GM23338 (cell line): ENCODE results near the gene ZSWIM1. TPM values are rescaled to one million over a fixed set of nuclear protein-coding genes. Genes with fewer than 3 reads are reported as not detected.

Experiments
- ATAC-seq: fragments of 200-7000 bp; cut with Tn5 transposase; 3 replicates; pipeline ENCODE4 v1.9.1; 2020
- DNase-seq: peaks from one replicate; pipeline ENCODE4 v3.0.0-alpha.2; 2015; ENCODE audit warnings: low spot score
- H2AFZ ChIP-seq: fragments of 200-600 bp; sonication (generic); 2 replicates; pipeline ENCODE4 v1.8.0; 2016; ENCODE audit warnings: antibody characterized with exemption, mild to moderate bottlenecking, moderate library complexity
- H3F3A ChIP-seq: fragments of 200-600 bp; sonication (generic); replicated peaks from 2 replicates; pipeline ENCODE4 v1.8.0; 2017; ENCODE audit warnings: antibody characterized with exemption, mixed run types, low read depth
- H3K27ac ChIP-seq: fragments of 200-600 bp; sonication (generic); 2 replicates; pipeline ENCODE4 v1.6.1; 2016; ENCODE audit warnings: low read depth
- H3K27me3 ChIP-seq: fragments of 200-600 bp; sonication (generic); 2 replicates; pipeline ENCODE4 v1.8.0; 2016; ENCODE audit warnings: mild to moderate bottlenecking, mixed run types, moderate library complexity; ENCODE audit not compliant: insufficient read depth
- H3K36me3 ChIP-seq: fragments of 200-600 bp; sonication (generic); 2 replicates; pipeline ENCODE4 v1.8.0; 2016; ENCODE audit warnings: mild to moderate bottlenecking; ENCODE audit not compliant: insufficient read depth
- H3K4me1 ChIP-seq: fragments of 200-600 bp; sonication (generic); 2 replicates; pipeline ENCODE4 v1.8.0; 2016; ENCODE audit warnings: mild to moderate bottlenecking, moderate library complexity; ENCODE audit not compliant: insufficient read depth
- H3K4me2 ChIP-seq: fragments of 200-600 bp; sonication (generic); 2 replicates; pipeline ENCODE4 v1.7.1; 2017; ENCODE audit warnings: mixed run types
- H3K4me3 ChIP-seq: fragments of 200-600 bp; sonication (generic); 2 replicates; pipeline ENCODE4 v1.6.1; 2016; ENCODE audit warnings: mixed run types
- H3K79me2 ChIP-seq: fragments of 200-600 bp; sonication (generic); replicated peaks from 2 replicates; pipeline ENCODE4 v1.8.0; 2017; ENCODE audit warnings: mild to moderate bottlenecking; ENCODE audit not compliant: insufficient read depth
- H3K9me2 ChIP-seq: fragments of 200-600 bp; sonication (generic); 2 replicates; pipeline ENCODE4 v1.8.0; 2017; ENCODE audit not compliant: insufficient read depth
- H4K20me1 ChIP-seq: fragments of 200-600 bp; sonication (generic); replicated peaks from 2 replicates; pipeline ENCODE4 v1.8.0; 2017; ENCODE audit warnings: mild to moderate bottlenecking; ENCODE audit not compliant: insufficient read depth
- H3K27ac Mint-ChIP-seq: 2 replicates; pipeline ENCODE4 v1.8.0; 2020; ENCODE audit warnings: inconsistent platforms, mild to moderate bottlenecking, moderate library complexity, mixed read lengths
- H3K27me3 Mint-ChIP-seq: 3 replicates; pipeline ENCODE4 v1.8.0; 2022; ENCODE audit warnings: low read depth, mild to moderate bottlenecking, moderate library complexity, mixed read lengths, inconsistent platforms; ENCODE audit not compliant: insufficient read depth, poor library complexity
- H3K36me3 Mint-ChIP-seq: 3 replicates; pipeline ENCODE4 v1.8.0; 2021; ENCODE audit warnings: low read depth, mild to moderate bottlenecking, inconsistent platforms, moderate library complexity, mixed read lengths
- H3K4me1 Mint-ChIP-seq: 3 replicates; pipeline ENCODE4 v1.8.0; 2020; ENCODE audit warnings: mild to moderate bottlenecking, inconsistent platforms, mixed read lengths
- H3K4me3 Mint-ChIP-seq: 3 replicates; pipeline ENCODE4 v1.8.0; 2021; ENCODE audit warnings: moderate library complexity, mild to moderate bottlenecking, inconsistent platforms, mixed read lengths
- H3K9me3 Mint-ChIP-seq: 3 replicates; pipeline ENCODE4 v1.8.0; 2020; ENCODE audit warnings: moderate library complexity, mild to moderate bottlenecking, inconsistent platforms, mixed read lengths
- CREB1 ChIP-seq: fragments of 250-450 bp; sonication (Bioruptor Pico); IDR thresholded peaks from 2 replicates; pipeline ENCODE4 v1.5.0; 2020; ENCODE audit warnings: low read depth, mild to moderate bottlenecking, moderate library complexity
- EZH2 ChIP-seq: fragments of 200-600 bp; sonication (generic); IDR thresholded peaks from one replicate; pipeline ENCODE4 v1.8.0; 2017; ENCODE audit warnings: antibody characterized with exemption, mild to moderate bottlenecking, low read depth; ENCODE audit not compliant: unreplicated experiment
- EZH2phosphoT487 ChIP-seq: fragments of 200-600 bp; sonication (generic); IDR thresholded peaks from one replicate; pipeline ENCODE4 v1.8.1; 2018; ENCODE audit warnings: antibody characterized with exemption; ENCODE audit not compliant: unreplicated experiment
- JUNB ChIP-seq: IDR thresholded peaks from one replicate; pipeline ENCODE4 v1.6.1; 2016; ENCODE audit warnings: antibody characterized with exemption; ENCODE audit not compliant: unreplicated experiment
- NANOG ChIP-seq: IDR thresholded peaks from 2 replicates; pipeline ENCODE4 v1.6.1; 2016; ENCODE audit warnings: antibody characterized with exemption, borderline replicate concordance
- POLR2AphosphoS5 ChIP-seq: IDR thresholded peaks from 2 replicates; pipeline ENCODE4 v1.6.1; 2016; ENCODE audit warnings: antibody characterized with exemption, low read depth
- STAT1 ChIP-seq: IDR thresholded peaks from one replicate; pipeline ENCODE4 v1.6.1; 2016; ENCODE audit warnings: antibody characterized with exemption; ENCODE audit not compliant: unreplicated experiment
- ZNF114 ChIP-seq: fragments of 250-450 bp; sonication (Bioruptor Pico); IDR thresholded peaks from 2 replicates; pipeline ENCODE4 v1.5.0; 2020; ENCODE audit warnings: mild to moderate bottlenecking, moderate library complexity
- ZNF331 ChIP-seq: fragments of 250-450 bp; sonication (Bioruptor Pico); IDR thresholded peaks from 2 replicates; pipeline ENCODE4 v1.5.0; 2020; ENCODE audit warnings: low read depth, mild to moderate bottlenecking, moderate library complexity
- polyA plus RNA-seq: library from polyadenylated mRNA; unstranded; fragments of >200 nt; fragmentation: Nextera tagmentation; extraction: Ambion mirVana; gene quantifications from 2 replicates; pipeline ENCODE4 v1.2.1, GENCODE V29; 2016
- total RNA-seq: library from RNA; depleted of rRNA; stranded (reverse); fragments of >200 nt; shearing (Covaris generic); gene quantifications from 2 replicates; pipeline ENCODE4 v1.2.3, GENCODE V29; 2014
- TF ChIP-seq, protein P1 (sequence below), 2 experiments: fragments of 200-600 bp in 1 of 2; sonication (generic) in 1 of 2; conservative IDR thresholded peaks; 2 replicates each; pipeline versions ENCODE4 v1.5.1 to v1.6.1; 2016 to 2017; ENCODE audit warnings: antibody characterized with exemption in 2 of 2, low read depth in 2 of 2, mild to moderate bottlenecking in 2 of 2, moderate library complexity in 1 of 2
- TF ChIP-seq, protein P2 (sequence below): IDR thresholded peaks from one replicate; pipeline ENCODE4 v1.6.1; 2018; ENCODE audit warnings: antibody characterized with exemption; ENCODE audit not compliant: unreplicated experiment
- TF ChIP-seq, protein P3 (sequence below): fragments of 250-450 bp; sonication (Bioruptor Pico); IDR thresholded peaks from 2 replicates; pipeline ENCODE4 v1.5.0; 2020; ENCODE audit warnings: mild to moderate bottlenecking, moderate library complexity
- TF ChIP-seq, protein P4 (sequence below): IDR thresholded peaks from 2 replicates; pipeline ENCODE4 v1.6.1; 2016; ENCODE audit warnings: antibody characterized with exemption

ZSWIM1 gene
- total and polyA plus RNA-seq, 2 experiments from 2014 or later, result 11.5 to 16.2 TPM

DNA sequence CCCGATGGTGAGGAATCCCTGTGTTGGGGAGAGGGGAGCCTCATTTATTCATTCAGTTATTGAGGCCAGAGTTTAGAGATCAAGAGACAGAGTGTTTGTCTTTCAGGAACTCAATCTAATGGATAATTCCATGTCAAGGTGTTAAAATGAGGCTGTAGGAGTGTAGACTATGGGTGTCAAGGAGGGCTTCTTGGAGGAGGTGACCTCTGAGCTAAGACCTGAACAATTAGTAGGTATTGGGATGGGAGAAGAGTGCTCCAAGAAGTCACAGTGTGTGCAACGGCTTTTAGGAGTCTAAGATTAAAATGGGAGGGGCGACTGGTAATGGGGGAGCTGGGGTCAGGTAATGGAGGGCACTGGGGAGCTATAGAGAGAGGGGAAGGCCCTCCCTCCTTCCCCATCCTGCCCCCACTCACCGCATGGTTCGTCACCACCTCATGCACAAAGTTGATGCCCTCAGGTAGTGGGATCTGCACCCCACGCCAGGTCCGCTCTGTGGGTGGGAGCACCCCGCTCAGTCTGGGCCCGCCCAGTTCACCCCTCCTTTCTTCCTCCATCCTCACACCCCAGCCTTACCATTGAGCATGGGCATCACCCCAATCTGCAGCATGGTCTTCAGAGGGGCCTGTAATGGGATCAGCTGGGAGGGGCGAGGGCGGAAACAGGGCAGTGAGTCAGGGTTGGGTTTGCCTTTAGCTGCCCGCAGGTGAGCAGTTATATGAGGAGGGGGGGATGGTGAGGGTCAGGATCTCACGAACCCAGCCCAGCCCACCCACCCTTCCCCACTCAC, 18.2 kb downstream of the ZSWIM1 start:
- H4K20me1 ChIP-seq, result peaks cover 10% of the 10 kb centered on the region
- H3K27ac Mint-ChIP-seq, result no peak overlapping the region
- no peaks in the 10 kb centered on the region for H3K4me1 Mint-ChIP-seq
- H3K4me3 Mint-ChIP-seq, result no peak overlapping the region
- no peak overlapping the region for H3K4me2 ChIP-seq
- H3K27me3 Mint-ChIP-seq, result peaks cover 20% of the 10 kb centered on the region
- no peaks in the 10 kb centered on the region for H3K4me1 ChIP-seq
- ATAC-seq (no peak), DNase-seq (no peak)
- H3K27ac ChIP-seq, result no peak overlapping the region
- no peaks in the 10 kb centered on the region for H3K9me2 ChIP-seq
- peaks cover 65% of the 10 kb centered on the region for H3K36me3 Mint-ChIP-seq
- H3F3A ChIP-seq, result 0 out of 2 replicates have a peak, but pooled peaks cover 3% of the 10 kb centered on the region
- no peaks in the 10 kb centered on the region; the same call in 2 of the 3 replicates for H3K9me3 Mint-ChIP-seq
- peaks cover 15% of the 10 kb centered on the region for H3K36me3 ChIP-seq
- no peak overlapping the region for H2AFZ ChIP-seq
- no peaks in the 10 kb centered on the region for H3K27me3 ChIP-seq
- no peak overlapping the region for H3K4me3 ChIP-seq
- TF ChIP-seq ZNF114 (CRISPR knock-in tag) (no peak), ZNF331 (CRISPR knock-in tag) (no peak), JUNB (no peak), NANOG (no peak), EZH2phosphoT487 (no peak), CREB1 (no peak), POLR2AphosphoS5 (no peak), EZH2 (no peak), STAT1 (no peak)
- TF ChIP-seq, protein P1, sequence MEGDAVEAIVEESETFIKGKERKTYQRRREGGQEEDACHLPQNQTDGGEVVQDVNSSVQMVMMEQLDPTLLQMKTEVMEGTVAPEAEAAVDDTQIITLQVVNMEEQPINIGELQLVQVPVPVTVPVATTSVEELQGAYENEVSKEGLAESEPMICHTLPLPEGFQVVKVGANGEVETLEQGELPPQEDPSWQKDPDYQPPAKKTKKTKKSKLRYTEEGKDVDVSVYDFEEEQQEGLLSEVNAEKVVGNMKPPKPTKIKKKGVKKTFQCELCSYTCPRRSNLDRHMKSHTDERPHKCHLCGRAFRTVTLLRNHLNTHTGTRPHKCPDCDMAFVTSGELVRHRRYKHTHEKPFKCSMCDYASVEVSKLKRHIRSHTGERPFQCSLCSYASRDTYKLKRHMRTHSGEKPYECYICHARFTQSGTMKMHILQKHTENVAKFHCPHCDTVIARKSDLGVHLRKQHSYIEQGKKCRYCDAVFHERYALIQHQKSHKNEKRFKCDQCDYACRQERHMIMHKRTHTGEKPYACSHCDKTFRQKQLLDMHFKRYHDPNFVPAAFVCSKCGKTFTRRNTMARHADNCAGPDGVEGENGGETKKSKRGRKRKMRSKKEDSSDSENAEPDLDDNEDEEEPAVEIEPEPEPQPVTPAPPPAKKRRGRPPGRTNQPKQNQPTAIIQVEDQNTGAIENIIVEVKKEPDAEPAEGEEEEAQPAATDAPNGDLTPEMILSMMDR (conservative IDR thresholded peaks at IDR 0.05; ENCODE audit: low read depth in 2 of 2), result no peak
- TF ChIP-seq, protein P2, sequence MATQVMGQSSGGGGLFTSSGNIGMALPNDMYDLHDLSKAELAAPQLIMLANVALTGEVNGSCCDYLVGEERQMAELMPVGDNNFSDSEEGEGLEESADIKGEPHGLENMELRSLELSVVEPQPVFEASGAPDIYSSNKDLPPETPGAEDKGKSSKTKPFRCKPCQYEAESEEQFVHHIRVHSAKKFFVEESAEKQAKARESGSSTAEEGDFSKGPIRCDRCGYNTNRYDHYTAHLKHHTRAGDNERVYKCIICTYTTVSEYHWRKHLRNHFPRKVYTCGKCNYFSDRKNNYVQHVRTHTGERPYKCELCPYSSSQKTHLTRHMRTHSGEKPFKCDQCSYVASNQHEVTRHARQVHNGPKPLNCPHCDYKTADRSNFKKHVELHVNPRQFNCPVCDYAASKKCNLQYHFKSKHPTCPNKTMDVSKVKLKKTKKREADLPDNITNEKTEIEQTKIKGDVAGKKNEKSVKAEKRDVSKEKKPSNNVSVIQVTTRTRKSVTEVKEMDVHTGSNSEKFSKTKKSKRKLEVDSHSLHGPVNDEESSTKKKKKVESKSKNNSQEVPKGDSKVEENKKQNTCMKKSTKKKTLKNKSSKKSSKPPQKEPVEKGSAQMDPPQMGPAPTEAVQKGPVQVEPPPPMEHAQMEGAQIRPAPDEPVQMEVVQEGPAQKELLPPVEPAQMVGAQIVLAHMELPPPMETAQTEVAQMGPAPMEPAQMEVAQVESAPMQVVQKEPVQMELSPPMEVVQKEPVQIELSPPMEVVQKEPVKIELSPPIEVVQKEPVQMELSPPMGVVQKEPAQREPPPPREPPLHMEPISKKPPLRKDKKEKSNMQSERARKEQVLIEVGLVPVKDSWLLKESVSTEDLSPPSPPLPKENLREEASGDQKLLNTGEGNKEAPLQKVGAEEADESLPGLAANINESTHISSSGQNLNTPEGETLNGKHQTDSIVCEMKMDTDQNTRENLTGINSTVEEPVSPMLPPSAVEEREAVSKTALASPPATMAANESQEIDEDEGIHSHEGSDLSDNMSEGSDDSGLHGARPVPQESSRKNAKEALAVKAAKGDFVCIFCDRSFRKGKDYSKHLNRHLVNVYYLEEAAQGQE, result no peak
- TF ChIP-seq, protein P3, sequence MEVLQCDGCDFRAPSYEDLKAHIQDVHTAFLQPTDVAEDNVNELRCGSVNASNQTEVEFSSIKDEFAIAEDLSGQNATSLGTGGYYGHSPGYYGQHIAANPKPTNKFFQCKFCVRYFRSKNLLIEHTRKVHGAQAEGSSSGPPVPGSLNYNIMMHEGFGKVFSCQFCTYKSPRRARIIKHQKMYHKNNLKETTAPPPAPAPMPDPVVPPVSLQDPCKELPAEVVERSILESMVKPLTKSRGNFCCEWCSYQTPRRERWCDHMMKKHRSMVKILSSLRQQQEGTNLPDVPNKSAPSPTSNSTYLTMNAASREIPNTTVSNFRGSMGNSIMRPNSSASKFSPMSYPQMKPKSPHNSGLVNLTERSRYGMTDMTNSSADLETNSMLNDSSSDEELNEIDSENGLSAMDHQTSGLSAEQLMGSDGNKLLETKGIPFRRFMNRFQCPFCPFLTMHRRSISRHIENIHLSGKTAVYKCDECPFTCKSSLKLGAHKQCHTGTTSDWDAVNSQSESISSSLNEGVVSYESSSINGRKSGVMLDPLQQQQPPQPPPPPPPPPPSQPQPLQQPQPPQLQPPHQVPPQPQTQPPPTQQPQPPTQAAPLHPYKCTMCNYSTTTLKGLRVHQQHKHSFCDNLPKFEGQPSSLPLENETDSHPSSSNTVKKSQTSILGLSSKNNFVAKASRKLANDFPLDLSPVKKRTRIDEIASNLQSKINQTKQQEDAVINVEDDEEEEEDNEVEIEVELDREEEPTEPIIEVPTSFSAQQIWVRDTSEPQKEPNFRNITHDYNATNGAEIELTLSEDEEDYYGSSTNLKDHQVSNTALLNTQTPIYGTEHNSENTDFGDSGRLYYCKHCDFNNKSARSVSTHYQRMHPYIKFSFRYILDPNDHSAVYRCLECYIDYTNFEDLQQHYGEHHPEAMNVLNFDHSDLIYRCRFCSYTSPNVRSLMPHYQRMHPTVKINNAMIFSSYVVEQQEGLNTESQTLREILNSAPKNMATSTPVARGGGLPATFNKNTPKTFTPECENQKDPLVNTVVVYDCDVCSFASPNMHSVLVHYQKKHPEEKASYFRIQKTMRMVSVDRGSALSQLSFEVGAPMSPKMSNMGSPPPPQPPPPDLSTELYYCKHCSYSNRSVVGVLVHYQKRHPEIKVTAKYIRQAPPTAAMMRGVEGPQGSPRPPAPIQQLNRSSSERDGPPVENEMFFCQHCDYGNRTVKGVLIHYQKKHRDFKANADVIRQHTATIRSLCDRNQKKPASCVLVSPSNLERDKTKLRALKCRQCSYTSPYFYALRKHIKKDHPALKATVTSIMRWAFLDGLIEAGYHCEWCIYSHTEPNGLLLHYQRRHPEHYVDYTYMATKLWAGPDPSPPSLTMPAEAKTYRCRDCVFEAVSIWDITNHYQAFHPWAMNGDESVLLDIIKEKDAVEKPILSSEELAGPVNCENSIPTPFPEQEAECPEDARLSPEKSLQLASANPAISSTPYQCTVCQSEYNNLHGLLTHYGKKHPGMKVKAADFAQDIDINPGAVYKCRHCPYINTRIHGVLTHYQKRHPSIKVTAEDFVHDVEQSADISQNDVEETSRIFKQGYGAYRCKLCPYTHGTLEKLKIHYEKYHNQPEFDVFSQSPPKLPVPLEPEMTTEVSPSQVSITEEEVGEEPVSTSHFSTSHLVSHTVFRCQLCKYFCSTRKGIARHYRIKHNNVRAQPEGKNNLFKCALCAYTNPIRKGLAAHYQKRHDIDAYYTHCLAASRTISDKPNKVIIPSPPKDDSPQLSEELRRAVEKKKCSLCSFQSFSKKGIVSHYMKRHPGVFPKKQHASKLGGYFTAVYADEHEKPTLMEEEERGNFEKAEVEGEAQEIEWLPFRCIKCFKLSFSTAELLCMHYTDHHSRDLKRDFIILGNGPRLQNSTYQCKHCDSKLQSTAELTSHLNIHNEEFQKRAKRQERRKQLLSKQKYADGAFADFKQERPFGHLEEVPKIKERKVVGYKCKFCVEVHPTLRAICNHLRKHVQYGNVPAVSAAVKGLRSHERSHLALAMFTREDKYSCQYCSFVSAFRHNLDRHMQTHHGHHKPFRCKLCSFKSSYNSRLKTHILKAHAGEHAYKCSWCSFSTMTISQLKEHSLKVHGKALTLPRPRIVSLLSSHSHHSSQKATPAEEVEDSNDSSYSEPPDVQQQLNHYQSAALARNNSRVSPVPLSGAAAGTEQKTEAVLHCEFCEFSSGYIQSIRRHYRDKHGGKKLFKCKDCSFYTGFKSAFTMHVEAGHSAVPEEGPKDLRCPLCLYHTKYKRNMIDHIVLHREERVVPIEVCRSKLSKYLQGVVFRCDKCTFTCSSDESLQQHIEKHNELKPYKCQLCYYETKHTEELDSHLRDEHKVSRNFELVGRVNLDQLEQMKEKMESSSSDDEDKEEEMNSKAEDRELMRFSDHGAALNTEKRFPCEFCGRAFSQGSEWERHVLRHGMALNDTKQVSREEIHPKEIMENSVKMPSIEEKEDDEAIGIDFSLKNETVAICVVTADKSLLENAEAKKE (CRISPR knock-in tag), result no peak
- TF ChIP-seq, protein P4, sequence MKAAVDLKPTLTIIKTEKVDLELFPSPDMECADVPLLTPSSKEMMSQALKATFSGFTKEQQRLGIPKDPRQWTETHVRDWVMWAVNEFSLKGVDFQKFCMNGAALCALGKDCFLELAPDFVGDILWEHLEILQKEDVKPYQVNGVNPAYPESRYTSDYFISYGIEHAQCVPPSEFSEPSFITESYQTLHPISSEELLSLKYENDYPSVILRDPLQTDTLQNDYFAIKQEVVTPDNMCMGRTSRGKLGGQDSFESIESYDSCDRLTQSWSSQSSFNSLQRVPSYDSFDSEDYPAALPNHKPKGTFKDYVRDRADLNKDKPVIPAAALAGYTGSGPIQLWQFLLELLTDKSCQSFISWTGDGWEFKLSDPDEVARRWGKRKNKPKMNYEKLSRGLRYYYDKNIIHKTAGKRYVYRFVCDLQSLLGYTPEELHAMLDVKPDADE, result no peak
- no peaks in the 10 kb centered on the region for H3K79me2 ChIP-seq
